GM21717 (cell line): ENCODE measurements around the gene PAXIP1.

Source experiments
- ATAC-seq: cut with Tn5 transposase; IDR thresholded peaks from one replicate; pipeline ENCODE4 v1.9.1; 2021; ENCODE audit warnings: mild to moderate bottlenecking, moderate library complexity; ENCODE audit not compliant: unreplicated experiment

PAXIP1 gene

DNA sequence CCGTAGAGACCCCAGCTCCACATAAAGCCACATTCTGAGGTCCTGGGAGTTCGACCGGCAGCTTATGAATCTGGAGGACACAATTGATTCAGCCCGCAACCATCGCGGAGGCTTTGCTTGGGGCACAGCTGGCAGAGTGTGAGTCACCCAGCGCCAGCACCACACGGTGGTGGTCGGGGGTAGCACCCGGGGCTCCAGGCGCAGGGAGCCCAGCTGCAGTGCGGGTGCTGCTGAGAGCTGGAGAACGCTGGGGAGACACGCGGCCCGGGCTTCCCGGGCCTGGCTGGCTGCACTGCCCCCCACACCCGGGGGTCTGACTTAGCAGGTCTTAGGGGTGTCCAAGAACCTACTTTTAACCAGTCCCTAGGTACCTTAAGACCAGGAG is 87.9 kb downstream of the PAXIP1 start:
- no peak for ATAC-seq

DNA sequence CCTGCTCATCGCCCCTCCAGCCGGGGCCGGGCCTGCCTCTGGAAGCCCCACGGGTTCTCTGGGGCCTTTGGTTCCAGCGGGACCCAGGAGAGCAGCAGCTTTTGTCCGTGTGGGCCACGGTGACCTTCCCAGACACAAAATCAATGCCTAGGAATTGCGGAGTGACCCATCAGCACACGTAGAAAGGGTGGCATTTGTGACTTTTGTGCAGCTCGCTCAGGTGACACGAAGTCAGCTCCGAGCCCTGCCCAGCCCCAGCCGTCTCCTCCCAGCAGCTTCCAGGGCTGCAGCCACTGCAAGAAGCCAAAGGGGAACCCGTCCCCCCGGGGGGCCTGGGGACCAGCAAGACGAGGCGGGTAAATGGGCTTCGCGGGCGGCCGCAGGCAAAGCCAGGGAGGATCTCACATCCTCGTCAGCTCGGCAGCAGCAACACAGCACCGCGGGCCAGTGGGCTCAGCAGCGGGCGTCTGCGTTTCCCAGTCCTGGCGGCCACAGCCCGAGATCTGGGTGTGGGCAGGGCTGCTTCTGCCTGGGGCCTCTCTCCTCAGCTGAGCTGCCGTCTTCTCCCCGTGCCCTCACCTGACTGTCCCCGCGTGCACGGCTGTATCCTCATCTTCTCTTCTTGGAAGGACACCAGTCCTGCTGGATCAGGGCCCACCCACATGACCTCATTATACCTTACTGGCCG is 88.5 kb downstream of the PAXIP1 start:
- peak; percentile 8 for ATAC-seq

DNA sequence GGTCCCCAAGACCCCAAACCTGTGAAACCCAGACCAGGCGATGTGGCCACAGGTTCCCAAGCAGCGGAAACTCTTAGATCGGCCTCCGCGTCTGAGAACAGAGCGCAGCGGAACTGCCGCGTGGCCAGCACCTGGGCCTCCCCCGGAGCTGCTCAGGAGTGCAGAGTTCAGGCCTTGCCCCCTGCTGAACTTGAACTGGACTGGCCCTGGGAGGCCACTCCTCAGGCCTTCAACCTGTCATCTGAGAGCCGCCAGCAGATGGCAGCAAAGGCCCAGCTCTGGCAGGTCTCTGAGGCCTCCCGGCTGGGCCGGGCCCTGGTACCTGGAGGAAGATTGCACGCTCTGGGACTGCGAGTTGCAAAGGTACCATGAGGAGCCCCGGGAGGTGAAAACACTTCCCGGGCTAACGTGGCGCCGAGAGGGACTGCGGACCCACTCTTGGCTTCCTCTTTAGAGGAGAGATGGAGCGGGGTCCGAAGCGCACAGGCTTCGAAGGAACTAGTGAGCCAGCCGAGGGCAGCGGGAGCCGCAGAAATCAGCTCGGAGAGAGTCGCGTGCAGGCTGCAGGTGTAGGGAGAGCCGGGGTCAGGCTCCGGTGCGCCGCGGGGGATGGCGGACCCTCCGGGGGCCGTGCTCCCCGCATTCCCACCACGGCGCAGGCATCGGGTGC is 89.2 kb downstream of the PAXIP1 start:
- peak; percentile 96 for ATAC-seq

DNA sequence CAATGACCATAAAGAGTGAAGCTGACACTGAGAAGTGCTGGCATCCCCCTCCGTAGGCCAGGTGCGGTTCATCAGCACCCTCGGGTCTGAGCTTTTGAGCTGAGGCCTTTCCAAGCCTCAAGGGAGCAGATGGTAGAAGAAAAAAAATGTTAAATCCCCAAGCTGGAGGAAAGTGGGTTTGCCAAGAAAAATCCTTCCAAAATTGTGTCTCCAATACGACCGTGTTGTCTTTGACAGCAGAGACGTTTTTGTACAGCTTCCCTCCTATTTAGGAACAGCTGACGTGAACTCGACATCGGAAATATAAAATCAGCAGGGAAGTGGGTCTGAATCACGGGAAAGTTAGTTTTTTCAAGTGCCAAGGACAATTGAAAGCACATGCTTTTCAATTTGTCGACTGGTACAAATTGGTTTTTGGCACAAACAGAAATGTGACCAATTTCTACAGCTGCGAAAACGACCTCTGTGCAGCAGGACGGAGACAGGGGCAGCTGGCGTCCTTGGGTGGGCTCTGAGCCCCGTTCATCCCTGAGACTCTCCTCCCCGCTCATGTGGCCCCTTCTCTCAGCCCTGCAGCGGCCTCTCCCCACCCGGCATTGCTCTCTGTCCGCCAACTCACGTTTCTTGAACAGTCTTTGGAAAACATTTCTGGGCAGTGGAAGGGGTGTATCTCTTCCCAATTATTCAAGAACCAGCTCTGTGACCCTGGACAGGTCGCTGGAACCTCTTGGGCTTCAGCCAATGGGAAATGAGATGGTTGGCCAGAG is 89.9 kb downstream of the PAXIP1 start:
- no peak for ATAC-seq

DNA sequence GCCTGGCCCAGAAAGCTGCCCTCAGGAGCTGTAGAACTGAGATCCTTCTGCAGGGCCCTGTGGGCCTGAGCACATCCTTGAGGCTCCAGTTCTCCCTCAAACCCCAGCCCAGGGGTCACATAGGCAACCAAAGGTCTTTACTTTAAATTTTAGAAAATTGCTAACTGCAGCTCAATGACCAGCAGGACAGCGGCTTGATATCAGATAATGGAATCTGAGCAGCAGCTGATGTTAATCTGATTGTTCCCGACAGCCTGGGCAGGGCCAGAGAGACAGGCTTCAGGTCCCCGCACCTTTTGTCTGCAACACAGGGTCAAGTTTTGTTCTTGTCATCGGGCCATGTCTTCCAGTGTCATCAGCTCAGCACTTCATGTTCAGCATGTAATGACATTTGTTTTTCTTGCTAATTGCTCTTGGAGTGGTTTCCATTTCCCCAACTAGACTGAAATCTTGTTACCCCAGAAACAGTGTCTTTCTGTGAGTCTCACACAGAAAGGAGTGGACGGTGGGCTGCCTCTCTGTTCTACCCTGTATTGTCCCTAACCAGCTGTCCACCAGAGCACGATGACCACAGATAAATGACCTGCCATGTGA is 91.0 kb downstream of the PAXIP1 start:
- no peak for ATAC-seq

DNA sequence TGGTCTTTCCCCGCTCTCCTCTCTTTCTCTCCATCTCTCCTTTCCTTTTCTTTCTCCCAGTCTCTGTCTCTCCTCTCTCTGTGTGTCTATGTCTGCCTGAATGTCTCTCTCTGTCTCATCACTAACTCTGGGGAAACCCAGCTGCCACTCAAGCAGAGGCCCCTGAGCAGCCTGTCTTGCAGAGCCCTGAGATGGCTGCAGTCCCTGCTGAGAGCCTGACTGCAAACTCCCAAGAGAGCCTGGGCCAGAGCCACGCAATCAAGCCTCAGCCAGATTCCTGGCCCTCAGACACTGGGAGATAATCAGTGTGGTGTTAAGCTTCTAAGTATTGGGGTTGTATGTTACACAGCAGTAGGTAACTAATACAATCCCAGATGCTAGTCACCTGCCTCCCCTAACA is 91.5 kb downstream of the PAXIP1 start:
- ATAC-seq = no peak

DNA sequence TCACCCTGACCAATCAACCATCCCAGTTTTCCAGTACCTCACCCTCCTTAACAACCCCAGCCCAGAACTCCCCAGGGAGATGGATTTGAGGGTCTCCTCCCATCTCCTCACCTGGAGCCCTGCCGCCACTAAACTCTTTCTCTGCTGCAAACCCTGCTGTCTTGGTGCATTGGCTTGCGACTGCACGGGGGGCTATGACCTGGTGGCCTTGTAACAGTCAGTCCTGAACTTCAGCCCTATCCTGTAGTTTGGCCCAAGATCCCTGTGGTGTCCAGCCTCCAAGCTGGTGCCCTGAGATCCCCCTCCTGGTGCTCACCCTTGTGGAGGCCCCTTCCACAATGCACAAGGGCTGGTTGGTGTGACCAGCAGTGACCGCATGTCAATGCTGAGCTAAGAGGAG is 91.9 kb downstream of the PAXIP1 start:
- ATAC-seq = no peak

DNA sequence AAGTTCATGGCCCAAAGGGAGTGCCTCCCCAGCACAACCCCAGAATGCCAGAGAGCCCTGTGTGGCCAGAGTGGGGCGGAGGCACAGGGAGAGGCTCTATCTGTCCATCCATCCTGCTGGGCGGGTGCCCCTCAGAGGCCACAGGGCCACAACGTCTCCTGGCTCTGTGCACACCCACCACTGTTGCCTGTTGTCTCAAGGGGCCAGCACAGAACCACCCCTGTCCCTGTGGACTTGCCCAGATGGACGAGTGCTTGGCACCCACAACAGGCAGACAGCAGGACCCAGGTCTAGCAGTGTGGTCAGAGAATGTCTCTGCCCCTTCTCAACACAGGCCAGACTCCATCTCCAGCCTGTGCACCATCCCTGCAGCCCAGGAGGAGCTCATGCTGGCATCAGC is 92.8 kb downstream of the PAXIP1 start:
- ATAC-seq = no peak

DNA sequence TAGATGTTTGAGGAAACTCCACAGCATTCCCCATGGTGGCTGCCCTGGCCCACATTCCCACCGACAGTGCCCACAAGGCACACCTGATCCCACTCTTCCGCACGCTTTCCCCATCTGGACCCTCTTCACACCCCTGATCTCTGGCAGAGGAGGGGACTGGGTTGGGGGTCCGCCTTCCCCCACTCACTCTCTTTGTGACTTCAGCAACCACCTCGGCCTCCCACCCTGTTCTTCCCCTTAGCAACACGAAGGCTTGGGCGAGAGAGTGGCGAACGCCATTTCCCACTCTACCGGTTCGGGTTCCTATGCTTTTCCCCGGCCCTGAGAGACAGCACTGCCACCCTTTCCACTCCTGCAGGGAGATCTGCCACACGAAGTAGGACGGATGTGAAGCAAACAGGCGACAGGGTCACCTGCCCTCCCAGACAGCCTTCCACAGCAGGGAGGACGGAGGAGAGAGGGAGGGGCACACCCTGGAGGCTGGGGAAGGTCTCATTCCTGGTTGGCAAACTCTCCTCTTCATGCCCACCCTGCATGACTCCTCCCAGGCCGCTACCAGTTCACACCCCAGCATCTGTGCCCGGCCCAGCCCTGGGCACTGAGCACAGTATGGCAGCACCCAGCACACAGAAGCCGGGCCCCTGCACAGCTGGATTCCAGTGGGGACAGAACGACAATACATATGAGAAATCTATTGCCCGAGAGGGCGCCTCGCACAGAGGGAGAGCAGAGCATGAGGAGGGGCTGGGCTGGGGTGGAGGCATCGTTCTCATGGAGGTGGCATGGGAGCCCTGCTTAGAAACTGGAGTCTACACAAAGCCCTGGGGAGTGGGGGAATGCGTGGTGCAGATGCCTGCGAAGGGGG is 93.5 kb downstream of the PAXIP1 start:
- ATAC-seq = no peak

DNA sequence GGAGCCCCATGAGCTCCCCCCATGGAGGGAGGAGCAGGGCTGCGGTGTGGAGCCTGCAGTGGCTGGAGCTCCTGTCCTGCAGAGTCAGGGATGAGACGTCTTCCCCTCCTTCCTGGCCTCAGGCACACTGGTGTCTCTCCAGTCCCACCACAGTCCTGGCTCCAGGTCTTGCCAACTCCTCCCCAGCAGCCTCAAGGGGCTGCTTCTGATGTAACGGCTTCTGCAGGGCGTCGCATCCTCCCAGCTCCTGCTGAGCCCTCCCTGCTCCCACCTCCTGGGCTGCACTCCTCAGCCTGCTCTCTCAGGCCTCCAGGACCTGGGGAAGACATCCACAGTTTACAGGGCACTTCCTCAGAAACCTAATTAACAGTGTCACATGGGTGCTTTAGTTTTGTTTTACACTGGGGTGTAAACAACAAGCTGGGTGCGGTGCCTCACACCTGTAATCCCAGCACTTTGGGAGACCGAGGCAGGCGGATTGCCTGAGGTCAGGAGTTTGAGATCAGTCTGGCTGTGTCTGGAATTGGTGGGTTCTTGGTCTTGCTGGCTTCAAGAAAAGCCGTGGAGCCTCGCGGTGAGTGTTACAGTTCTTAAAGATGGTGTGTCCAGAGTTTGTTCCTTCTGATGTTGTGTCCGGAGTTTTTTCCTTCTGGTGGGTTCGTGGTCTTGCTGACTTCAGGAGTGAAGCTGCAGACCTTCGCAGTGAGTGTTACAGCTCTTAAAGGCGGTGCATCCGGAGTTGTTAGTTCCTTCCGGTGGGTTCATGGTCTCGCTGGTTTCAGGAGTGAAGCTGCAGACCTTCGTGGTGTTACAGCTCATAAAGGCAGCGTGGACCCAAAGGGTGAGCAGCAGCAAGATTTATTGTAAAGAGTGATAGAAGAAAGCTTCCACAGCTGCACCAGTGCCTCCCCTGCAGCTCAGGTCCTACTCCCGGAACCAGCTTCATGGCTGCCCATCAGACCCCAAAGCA is 95.0 kb downstream of the PAXIP1 start:
- ATAC-seq = no peak

DNA sequence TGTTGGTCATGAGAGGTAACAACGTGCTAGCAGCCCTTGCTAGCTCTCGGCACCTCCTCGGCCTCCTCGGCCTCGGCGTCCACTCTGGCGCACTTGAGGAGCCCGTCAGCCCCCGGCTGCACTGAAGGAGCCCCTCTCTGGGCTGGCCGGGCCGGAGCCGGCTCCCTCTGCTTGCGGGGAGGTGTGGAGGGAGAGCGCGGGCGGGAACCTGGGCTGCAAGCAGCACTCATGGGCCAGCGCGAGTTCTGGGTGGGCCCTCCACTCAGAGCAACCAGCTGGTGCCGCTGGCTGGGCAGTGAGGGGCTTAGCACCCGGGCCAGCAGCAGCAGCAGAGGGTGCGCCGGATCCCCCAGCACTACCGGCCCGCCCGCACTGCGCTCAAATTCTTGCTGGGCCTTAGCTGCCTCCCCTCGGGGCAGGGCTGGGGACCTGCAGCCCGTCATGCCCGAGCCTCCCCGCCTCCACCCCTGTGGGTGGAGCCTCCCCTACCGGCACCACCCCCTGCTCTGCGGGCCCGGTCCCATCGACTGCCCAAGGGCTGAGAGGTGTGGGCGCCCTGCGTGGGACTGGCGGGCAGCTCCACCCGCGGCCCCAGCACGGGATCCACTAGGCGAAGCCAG is 96.1 kb downstream of the PAXIP1 start:
- ATAC-seq = no peak

DNA sequence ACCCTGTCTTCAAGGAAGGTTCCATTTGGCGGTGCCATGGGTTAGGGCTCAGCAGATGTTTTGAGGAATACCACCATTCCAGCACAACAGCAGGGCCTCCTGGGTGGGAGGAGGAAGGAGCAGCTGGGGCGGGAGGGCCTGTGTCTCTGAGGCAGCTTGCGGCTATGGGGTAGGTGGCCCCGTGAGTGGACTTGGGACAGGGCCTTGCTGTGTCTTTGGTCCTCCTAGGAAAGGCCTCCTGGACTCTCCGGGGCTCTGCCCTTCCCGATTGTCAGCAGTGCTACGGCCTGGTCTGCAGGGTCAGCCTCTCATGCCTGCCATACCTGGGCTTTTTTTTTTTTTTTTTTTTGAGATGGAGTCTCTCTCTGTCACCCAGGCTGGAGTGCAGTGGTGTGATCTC is 96.7 kb downstream of the PAXIP1 start:
- no peak for ATAC-seq

DNA sequence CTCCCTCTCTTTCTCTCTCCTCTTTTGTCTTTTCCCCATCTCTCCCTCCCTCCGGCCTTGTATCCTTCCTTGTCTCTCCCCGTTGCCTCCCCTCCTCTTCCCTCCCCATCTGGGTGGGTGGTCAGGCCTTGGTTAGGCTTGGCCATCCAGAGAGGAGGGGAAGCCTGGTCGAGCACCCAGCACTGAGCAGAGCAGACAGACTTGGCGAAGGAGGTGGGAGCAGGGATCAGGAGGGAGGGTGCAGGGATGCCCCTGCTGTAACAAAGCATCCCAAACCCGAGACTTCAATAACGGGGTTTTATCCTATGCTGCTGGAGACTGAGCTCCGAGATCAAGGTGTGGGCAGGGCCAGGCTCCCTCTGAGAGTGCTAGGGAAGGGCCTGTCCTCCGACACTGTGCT is 97.3 kb downstream of the PAXIP1 start:
- ATAC-seq = no peak

DNA sequence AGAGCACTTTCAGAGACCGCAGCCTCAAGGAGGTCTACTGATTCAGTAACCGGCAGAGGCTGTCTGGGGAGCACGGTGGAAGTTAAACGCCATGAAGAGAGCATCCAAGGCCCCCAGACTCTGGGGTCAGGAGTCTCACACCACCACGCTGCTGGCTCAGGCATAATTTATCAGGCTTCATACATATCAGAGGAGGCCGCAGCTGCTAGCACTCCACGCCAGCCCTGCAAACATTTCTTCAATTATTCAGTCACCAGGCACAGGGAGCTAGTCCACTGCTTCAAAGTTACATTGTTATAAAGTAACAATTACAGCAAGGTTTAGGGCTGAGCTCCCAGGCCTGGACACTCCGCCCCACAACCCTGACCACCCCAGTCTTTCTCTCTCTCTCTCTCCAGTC is 97.8 kb downstream of the PAXIP1 start:
- no peak for ATAC-seq

DNA sequence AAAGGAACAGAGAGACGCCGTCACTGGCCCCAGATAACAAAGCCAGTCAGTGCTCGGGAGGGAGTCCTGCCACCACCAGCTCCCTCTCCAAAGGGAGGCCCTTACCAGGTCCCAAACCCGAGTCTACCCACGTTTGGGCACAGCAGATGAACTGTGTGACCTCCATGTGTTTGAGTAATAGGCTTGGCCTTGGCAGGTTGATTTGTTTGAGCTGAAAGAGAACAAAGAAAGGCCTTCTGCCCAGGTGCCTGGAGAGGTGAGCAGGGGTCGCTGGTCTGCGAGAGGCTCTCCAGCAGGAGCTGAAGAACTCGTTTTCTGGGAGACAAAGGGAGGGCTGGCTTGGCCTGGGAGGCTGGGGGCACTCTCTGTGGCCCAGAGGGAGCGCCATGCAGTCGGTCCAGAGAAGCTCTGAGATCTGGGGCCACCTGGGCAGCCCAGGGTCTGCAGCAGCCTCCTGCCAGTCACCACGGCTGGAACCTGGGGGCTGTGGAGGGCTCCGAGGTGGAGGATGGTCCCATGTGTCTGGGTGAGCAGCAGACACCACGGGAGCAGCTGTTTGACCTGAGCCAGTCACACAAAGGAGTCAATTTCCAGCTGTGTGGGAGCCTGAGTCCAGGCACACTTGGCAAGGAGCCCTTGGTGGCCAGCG is 99.7 kb downstream of the PAXIP1 start:
- ATAC-seq = no peak

DNA sequence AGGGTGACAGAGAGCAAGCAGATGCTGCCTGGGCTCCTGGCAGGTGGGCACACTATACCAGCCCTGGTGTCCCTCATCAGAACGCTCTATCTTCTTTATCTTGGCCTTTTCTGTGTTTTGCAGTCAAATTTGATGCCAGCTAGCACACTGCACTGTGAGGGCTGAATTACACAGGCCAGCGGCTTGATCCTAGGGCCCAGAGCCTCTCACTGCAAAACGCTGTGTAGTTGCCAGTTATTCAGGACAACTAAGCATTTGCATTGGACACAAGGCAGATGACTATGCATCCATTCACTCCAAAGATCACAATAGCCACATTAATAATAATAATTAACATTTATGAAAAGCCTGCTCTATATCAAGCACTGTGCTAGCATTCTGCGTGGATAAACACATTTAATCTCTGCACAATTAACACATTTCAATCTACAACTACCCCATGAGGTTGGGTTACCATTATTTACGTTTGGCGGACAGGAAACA is 100.3 kb downstream of the PAXIP1 start:
- no peak for ATAC-seq

DNA sequence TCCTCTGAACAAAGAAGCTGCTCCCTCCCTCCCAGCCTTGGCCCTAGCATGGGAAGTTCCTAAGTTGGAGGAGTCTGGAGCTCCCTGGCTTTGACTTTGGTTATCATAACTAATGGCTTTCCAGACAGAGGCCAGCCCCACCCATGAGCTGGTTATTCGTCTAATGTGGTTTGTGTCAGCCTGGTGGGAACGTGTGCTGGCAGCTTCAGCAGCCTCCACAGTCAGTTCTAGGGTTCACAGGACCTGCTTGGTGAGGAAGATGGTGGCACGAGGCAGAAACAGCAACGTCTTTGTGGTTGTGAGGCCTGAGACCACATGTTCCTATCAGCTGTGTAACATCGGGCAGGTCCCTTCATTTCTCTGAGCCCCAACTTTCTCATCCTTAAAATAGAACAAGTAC is 103.1 kb downstream of the PAXIP1 start:
- no peak for ATAC-seq
